Measurements from ENCODE around the gene CCDC170.

DNA sequence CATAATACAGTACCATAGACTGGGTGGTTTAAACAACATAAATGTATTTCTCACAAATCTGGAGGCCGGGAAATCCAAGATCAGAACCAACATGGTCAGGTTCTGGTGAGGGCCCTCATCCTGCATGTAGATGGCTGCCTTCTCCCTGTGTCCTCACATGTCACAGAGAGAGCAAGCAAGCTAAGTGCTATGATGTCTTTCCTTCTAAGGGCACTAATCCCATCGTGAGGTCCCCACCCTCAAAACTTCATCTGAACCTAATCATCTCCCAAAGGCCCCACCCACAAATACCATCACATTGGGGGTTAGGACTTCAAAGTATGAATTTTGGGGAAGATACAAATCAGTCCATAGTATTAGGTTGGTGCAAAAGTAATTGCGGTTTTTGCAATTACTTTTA is 56.8 kb downstream of the CCDC170 start:
- TF ChIP-seq, protein P1, sequence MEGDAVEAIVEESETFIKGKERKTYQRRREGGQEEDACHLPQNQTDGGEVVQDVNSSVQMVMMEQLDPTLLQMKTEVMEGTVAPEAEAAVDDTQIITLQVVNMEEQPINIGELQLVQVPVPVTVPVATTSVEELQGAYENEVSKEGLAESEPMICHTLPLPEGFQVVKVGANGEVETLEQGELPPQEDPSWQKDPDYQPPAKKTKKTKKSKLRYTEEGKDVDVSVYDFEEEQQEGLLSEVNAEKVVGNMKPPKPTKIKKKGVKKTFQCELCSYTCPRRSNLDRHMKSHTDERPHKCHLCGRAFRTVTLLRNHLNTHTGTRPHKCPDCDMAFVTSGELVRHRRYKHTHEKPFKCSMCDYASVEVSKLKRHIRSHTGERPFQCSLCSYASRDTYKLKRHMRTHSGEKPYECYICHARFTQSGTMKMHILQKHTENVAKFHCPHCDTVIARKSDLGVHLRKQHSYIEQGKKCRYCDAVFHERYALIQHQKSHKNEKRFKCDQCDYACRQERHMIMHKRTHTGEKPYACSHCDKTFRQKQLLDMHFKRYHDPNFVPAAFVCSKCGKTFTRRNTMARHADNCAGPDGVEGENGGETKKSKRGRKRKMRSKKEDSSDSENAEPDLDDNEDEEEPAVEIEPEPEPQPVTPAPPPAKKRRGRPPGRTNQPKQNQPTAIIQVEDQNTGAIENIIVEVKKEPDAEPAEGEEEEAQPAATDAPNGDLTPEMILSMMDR (conservative IDR thresholded peaks at IDR 0.05; ENCODE audit: low read length) = no peak
- TF ChIP-seq EZH2phosphoT487 (IDR thresholded peaks at IDR 0.05; ENCODE audit: borderline replicate concordance) = no peak

All from Loucy (cell line).